Activated gamma-delta T cell treated with anti-CD3 and anti-CD28 coated beads, Interleukin-2, amount 50 U/mL, for 16 hours (primary cell): ENCODE measurements around the gene SFI1.
"Not testable (repeated sequence)": the region's sequence is repeated elsewhere in the genome, so short reads cannot be mapped to it uniquely, and the experiment has no call there.

ENCODE experiments used
- DNase-seq: peaks from one replicate; pipeline ENCODE4 v3.0.0-alpha.2; 2020; ENCODE audit warnings: low read depth

Gene SFI1

GRCh38 chr22:31544481-31545480 lies 48.4 kb downstream of the SFI1 start:
- no peak for DNase-seq

- DNase-seq = no peak
Observed at GRCh38 chr22:31550871-31551370, 54.6 kb downstream of the SFI1 start.

GRCh38 chr22:31556627-31557203 lies 60.4 kb downstream of the SFI1 start:
- no peak for DNase-seq

- DNase-seq = not testable (repeated sequence)
Observed at GRCh38 chr22:31558546-31558945, 62.2 kb downstream of the SFI1 start.

- no peak for DNase-seq
Observed at GRCh38 chr22:31561238-31561887, 65.0 kb downstream of the SFI1 start.

- no peak for DNase-seq
Observed at GRCh38 chr22:31561970-31562369, 65.6 kb downstream of the SFI1 start.

GRCh38 chr22:31566484-31566883 lies 70.1 kb downstream of the SFI1 start:
- no peak for DNase-seq

- no peak for DNase-seq
Observed at GRCh38 chr22:31567196-31567595, 70.9 kb downstream of the SFI1 start.

GRCh38 chr22:31567702-31568101 lies 71.4 kb downstream of the SFI1 start:
- no peak for DNase-seq

- DNase-seq = no peak
Observed at GRCh38 chr22:31569126-31569525, 72.8 kb downstream of the SFI1 start.

GRCh38 chr22:31572939-31573338 lies 76.6 kb downstream of the SFI1 start:
- DNase-seq = no peak

GRCh38 chr22:31574055-31574670 lies 77.8 kb downstream of the SFI1 start:
- DNase-seq = no peak

- DNase-seq = no peak
Observed at GRCh38 chr22:31575190-31575589, 78.9 kb downstream of the SFI1 start.

- DNase-seq = no peak
Observed at GRCh38 chr22:31577711-31578110, 81.4 kb downstream of the SFI1 start.

- DNase-seq = no peak
Observed at GRCh38 chr22:31578171-31578570, 81.8 kb downstream of the SFI1 start.

- DNase-seq = no peak
Observed at GRCh38 chr22:31579835-31580242, 83.5 kb downstream of the SFI1 start.

- no peak for DNase-seq
Observed at GRCh38 chr22:31583861-31584485, 87.6 kb downstream of the SFI1 start.

GRCh38 chr22:31584804-31585160 lies 88.4 kb downstream of the SFI1 start:
- DNase-seq = no peak

GRCh38 chr22:31585161-31585859 lies 89.0 kb downstream of the SFI1 start:
- DNase-seq = no peak

GRCh38 chr22:31586137-31586920 lies 90.0 kb downstream of the SFI1 start:
- DNase-seq = no peak
